Activated T-helper 9 cell treated with anti-CD3 and anti-CD28 coated beads, Interleukin-2, amount 50 U/mL, for 16 hours (primary cell): ENCODE measurements around the gene ZNF618.

Experiments used
- DNase-seq: peaks from one replicate; pipeline ENCODE4 v3.0.0-alpha.2; 2020; ENCODE audit warnings: low read depth

ZNF618 gene, protein sequence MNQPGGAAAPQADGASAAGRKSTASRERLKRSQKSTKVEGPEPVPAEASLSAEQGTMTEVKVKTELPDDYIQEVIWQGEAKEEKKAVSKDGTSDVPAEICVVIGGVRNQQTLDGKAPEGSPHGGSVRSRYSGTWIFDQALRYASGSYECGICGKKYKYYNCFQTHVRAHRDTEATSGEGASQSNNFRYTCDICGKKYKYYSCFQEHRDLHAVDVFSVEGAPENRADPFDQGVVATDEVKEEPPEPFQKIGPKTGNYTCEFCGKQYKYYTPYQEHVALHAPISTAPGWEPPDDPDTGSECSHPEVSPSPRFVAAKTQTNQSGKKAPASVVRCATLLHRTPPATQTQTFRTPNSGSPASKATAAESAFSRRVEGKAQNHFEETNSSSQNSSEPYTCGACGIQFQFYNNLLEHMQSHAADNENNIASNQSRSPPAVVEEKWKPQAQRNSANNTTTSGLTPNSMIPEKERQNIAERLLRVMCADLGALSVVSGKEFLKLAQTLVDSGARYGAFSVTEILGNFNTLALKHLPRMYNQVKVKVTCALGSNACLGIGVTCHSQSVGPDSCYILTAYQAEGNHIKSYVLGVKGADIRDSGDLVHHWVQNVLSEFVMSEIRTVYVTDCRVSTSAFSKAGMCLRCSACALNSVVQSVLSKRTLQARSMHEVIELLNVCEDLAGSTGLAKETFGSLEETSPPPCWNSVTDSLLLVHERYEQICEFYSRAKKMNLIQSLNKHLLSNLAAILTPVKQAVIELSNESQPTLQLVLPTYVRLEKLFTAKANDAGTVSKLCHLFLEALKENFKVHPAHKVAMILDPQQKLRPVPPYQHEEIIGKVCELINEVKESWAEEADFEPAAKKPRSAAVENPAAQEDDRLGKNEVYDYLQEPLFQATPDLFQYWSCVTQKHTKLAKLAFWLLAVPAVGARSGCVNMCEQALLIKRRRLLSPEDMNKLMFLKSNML

DNA sequence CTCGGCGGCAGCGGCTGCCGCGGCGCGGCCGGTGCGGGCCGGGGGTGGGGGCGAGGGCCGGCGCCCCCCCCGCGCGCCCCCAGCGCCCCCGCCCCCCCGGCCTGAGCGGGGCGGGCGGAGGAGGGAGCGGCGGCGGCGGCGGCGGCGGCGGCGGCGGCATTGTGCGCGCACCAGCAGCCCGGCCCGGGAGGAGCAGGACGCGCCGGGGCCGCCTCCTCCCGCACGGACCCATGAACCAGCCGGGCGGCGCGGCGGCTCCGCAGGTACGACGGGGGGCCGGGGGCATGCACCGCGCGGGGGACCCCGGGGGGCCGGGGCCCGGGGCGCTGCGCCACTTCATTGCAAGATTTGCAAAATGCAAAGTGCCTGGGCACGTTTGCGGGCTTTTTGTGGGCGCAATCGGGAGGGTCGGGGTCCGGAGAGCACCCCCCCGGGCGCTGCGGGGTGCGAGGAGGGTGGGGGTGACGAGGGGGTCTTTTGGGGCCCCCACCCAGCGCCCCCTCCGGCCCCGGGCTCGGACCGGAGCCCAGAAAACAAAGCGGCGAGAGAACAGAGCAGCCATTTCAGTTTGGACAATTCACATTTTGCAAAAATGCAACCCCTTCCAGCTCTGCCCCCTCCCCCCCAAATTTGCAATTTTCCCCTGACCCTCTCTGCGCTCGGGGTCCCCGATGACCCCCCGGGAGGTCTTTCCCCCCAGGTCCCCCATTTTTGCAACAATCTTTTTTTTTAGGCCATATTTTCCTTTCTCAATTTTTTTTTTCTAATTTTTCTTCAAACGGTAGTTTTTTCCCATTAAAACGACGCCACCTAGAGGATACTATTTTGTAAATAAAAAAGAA, at the start of gene ZNF618:
Gene ZNF618 (plus strand): TSS at position 159 of the 842 bp plus-strand sequence. CDS start 72 bp downstream, at position 231.
- peak; percentile 6 for DNase-seq

DNA sequence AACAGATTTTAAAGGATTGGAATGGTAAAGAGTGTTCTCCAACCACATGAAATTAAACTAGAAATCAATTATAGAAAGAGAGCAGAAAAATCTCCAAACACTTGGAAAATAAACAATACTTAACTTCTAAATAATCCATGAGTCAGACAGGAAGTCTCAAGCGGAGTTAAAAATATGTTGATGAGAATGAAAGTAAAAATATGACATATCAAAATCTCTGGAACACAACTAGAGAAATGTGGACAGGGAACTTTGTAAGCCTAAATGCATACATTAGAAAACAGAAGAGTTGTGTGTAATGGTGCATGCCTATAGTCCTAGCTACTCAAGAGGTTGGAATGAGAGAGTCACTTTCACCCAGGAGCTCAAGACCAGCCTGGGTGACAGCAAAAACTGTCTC, 47.9 kb upstream of the ZNF618 start:
- DNase-seq, result no peak

GRCh38 chr9:113837334-113837733, 38.8 kb upstream of the ZNF618 start:
- DNase-seq, result no peak

- DNase-seq, result no peak
These were observed 34.0 kb upstream of the ZNF618 start for GRCh38 chr9:113842086-113842485.

- DNase-seq, result no peak
These were observed 31.6 kb upstream of the ZNF618 start for GRCh38 chr9:113844466-113844865.

- DNase-seq, result no peak
These were observed 24.8 kb upstream of the ZNF618 start for GRCh38 chr9:113851359-113851758.

GRCh38 chr9:113851873-113852272, 24.2 kb upstream of the ZNF618 start:
- no peak for DNase-seq

GRCh38 chr9:113853333-113853732, 22.8 kb upstream of the ZNF618 start:
- no peak for DNase-seq

- no peak for DNase-seq
These were observed 21.8 kb upstream of the ZNF618 start for GRCh38 chr9:113854310-113854709.

- DNase-seq, result no peak
These were observed 18.2 kb upstream of the ZNF618 start for GRCh38 chr9:113857875-113858274.

GRCh38 chr9:113858282-113858681, 17.8 kb upstream of the ZNF618 start:
- DNase-seq, result no peak

GRCh38 chr9:113863345-113863744, 12.8 kb upstream of the ZNF618 start:
- no peak for DNase-seq

DNA sequence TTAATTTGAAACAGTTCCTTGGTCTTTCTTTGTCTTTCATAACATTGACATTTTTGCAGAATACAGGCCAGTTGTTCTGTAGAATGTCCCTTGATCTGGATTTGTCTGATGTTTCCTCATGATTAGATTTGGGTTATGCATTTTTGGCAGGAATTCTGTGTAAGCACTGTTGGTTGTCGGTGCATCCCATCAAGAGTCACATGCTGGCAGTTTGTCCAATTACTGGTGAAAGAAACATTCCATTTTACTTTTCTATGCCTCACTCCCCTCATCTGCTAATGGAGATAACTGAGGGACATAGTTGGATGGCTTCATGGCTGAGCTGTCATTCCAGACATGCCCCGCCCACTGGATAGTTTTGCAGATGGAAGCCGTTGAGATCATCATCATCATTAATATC, 7.6 kb upstream of the ZNF618 start:
- no peak for DNase-seq

- DNase-seq, result no peak
These were observed 3.5 kb upstream of the ZNF618 start for GRCh38 chr9:113872485-113873143.

DNA sequence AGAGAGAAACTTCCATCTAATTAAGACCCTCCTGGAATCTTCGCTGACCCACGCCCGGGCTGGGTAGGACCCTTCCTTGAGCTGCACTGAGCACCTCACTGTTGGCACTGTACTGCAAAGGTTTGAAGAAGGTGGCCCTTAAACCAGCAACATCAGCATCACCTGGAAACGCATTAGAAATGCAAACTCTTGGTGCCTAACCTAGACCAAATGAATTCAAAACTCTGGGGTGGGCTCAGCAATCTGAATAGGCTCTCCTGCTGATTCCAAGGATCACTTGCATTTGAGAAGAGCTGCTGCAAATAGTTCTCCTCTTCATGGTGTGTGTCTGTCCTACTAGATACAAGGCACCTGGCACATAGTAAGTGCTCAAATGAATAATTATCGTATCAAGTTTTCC, 2.7 kb upstream of the ZNF618 start:
- DNase-seq, result no peak

DNA sequence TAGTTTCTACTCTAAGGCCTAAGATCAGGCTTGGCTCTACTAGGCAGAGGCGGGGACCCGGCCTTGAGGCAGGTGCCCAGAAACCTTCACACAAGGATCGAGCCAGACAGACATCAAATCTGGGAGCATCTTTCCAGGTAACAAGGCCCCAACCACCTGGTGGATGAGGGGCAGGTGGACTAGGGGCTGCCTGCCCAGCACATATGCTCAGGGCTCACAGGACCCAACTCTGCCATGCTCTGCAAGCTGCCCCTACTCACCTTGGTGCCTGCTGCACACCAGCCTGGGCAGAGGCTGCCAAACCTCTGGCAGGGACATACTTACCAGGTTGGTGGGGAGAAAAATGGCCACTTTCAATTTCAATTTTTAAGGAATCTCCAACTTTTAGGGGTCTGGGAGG, 2.2 kb upstream of the ZNF618 start:
- DNase-seq, result no peak

DNA sequence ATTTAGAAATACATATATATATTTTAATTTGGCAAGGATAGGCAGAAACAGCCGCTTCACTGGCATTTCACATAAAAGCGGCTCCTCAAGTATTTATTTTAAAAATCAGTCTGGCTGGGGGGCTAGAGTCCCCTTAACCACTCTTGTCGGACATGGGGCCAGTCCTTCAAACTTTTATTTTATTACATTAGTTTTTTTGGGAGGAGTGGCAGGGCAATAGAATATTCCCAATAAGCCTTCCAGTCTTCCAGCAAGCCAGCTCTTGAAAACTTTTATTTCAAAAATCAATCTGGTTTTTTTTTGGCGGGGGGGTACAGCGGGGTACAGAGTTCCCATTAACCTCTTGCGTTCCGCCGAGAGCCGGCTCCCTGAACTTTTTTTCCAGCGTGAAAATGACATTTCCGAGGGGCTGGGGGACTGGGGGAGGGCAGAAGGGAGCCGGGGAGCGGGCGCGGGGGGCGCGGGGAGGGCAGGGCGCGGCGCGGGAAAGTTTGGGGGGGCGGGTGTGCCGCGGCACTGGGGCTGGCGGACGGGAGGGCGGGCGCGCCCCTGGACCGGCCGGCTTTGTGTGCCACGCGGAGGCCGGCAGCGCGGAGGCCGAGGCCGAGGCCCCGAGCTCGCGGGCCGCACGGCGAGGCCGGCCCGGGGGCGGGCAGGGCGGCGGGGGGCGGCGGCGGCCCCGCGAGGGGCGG, 504 bp upstream of the ZNF618 start:
- no peak for DNase-seq

- DNase-seq, result no peak
These were observed 872 bp downstream of the ZNF618 start for GRCh38 chr9:113876993-113877368.

DNA sequence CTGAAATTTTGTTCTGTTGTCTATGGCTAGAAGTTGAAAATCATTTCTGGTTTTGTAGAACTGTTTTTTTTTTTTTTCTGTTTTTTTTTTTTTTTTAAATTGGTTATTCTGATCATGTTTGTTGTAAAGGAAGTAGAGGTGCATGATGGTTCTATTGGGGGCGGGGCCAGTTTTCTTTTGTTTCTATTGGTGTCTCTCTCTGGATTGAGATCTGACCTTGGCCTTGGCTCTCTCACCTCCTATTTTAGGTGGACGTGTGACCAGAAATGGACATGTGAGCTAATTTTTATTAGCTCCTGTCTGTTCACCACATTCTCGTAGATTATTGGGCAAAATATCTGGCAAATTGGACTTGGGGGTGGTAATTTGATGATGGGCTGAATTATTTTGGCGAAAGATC, 3.2 kb downstream of the ZNF618 start:
- DNase-seq, result no peak

DNA sequence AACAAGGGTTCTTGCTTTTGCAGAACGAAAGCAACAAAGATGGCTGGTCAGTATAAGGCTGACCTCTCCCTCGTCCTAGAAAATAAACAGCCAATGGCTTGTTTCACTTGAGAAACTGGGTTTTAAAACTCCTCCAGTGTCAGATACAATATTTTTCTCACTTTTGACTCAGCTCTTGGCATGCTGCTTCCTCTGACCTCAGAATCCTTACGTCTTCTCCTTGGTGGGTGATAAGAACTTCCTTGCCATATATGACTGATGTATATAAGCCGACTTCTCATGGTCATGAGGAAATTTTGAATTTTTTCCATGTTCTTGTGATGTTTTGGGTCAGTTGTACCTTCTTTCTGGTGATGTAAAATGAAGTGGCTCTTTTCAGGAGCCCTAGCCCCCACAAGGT, 3.8 kb downstream of the ZNF618 start:
- DNase-seq, result no peak

DNA sequence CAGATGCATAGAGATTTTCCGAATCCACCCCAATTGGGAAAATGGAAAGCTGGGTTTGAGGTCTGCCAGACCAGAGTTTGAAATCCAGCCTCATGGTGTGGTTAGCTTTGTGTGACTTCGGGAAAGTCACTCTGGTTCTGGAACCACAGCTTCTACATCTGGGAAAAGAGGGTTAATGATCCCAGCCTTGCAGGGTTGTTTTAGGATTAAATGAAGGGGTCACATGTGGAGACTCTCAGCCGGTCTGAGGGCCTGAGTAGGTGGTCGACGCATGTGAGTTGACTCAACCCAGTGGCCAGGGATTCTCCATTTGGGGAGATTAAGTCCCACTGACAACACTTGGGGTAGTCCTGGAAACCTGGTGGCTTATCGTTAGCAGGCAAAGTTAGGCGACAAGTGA, 6.1 kb downstream of the ZNF618 start:
- no peak for DNase-seq
